AG04449 (cell line): Measurements from ENCODE around the gene HYCC2.
"Not testable (repeated sequence)": the region's sequence is repeated elsewhere in the genome, so short reads cannot be mapped to it uniquely, and the experiment has no call there.

Experiments
- CTCF ChIA-PET: fragments of 350-600 bp; formaldehyde crosslinking; extraction: SDS; loops from one replicate; lab custom pipeline; 2021; ENCODE audit warnings: antibody characterized with exemption; lab: Yijun Ruan, JAX
- POLR2A ChIA-PET: fragments of 400-600, 350-600 bp; formaldehyde crosslinking; extraction: SDS; loops from one replicate; lab custom pipeline; 2020; ENCODE audit warnings: antibody characterized with exemption, inconsistent platforms; lab: Yijun Ruan, JAX
- DNase-seq: peaks from one replicate; pipeline ENCODE4 v3.0.0-alpha.2; 2010; ENCODE audit warnings: low read depth, low spot score
- H3K4me3 ChIP-seq: 2 replicates; pipeline ENCODE4 v1.5.1; 2011; ENCODE audit warnings: low read depth, mild to moderate bottlenecking, control low read depth, low read length
- CTCF ChIP-seq: IDR thresholded peaks from one replicate; pipeline ENCODE4 v1.5.1; 2011; ENCODE audit warnings: mild to moderate bottlenecking, moderate library complexity, low read length, control low read depth, inconsistent platforms; ENCODE audit not compliant: insufficient read depth; ENCODE audit errors: missing control alignments

Gene HYCC2

GRCh38 chr2:201059961-201060755 is 11.3 kb downstream of the HYCC2 start:
- no peak overlapping the region for H3K4me3 ChIP-seq
- no peak for TF ChIP-seq CTCF
- ChIA-PET POLR2A (no interaction called here), CTCF (interaction anchor here (0.9 to 1.1 kb wide), 3 partner anchors 9 to 347 kb away, joined by 3 to 7 read pairs (median 3); no protein-coding TSS in a partner anchor)
- DNase-seq: no peak

GRCh38 chr2:201058914-201059313 is 12.6 kb downstream of the HYCC2 start:
- POLR2A ChIA-PET: no interaction called here
- H3K4me3 ChIP-seq: no peak overlapping the region
- CTCF ChIA-PET: interaction anchor here (0.8 to 1.0 kb wide), 3 partner anchors 9 to 18 kb away, joined by 3 to 5 read pairs (median 4); no protein-coding TSS in a partner anchor
- TF ChIP-seq CTCF: no peak
- no peak for DNase-seq

- POLR2A ChIA-PET: no interaction called here
- DNase-seq: no peak
- TF ChIP-seq CTCF: no peak
- H3K4me3 ChIP-seq: no peak overlapping the region
- CTCF ChIA-PET: interaction anchor here (0.8 to 3.0 kb wide), 3 partner anchors 9 to 151 kb away, joined by 3 to 22 read pairs (median 5); no protein-coding TSS in a partner anchor
These were observed 13.7 kb downstream of the HYCC2 start for GRCh38 chr2:201057715-201058248.

- POLR2A ChIA-PET: interaction anchor here (1.1 kb wide), 1 partner anchor 12 kb away, joined by 4 read pairs; no protein-coding TSS in a partner anchor
These were observed 14.4 kb downstream of the HYCC2 start for GRCh38 chr2:201057087-201057521.

GRCh38 chr2:201049455-201049854 is 22.0 kb downstream of the HYCC2 start:
- ChIA-PET POLR2A (no interaction called here), CTCF (interaction anchor here (1.0 to 2.4 kb wide), 5 partner anchors 8 to 142 kb away, joined by 3 to 5 read pairs (median 3); no protein-coding TSS in a partner anchor)
- no peak for TF ChIP-seq CTCF
- no peak for DNase-seq
- no peak overlapping the region for H3K4me3 ChIP-seq

More at GRCh38 chr2:201057087-201057521, 14.4 kb downstream of the HYCC2 start:
- no peak for TF ChIP-seq CTCF
- no peak for DNase-seq
- CTCF ChIA-PET: interaction anchor here (0.7 to 3.0 kb wide), 8 partner anchors 8 to 156 kb away, joined by 3 to 22 read pairs (median 3); no protein-coding TSS in a partner anchor
- H3K4me3 ChIP-seq: no peak overlapping the region

- ChIA-PET POLR2A (no interaction called here), CTCF (interaction anchor here (4.2 kb wide), 1 partner anchor 23 kb away, joined by 23 read pairs; no protein-coding TSS in a partner anchor)
- no peak for DNase-seq
- TF ChIP-seq CTCF: no peak
- no peak overlapping the region for H3K4me3 ChIP-seq
These were observed 24.6 kb downstream of the HYCC2 start for GRCh38 chr2:201046881-201047280.

GRCh38 chr2:201043050-201043449 is 28.4 kb downstream of the HYCC2 start:
- DNase-seq, H3K4me3 ChIP-seq, POLR2A ChIA-PET: not testable (repeated sequence)
- CTCF ChIA-PET: interaction anchor here (2.1 to 4.2 kb wide), 2 partner anchors 27 to 137 kb away, joined by 7 to 23 read pairs; no protein-coding TSS in a partner anchor

- DNase-seq, POLR2A ChIA-PET, CTCF ChIA-PET, H3K4me3 ChIP-seq: not testable (repeated sequence)
These were observed 29.0 kb downstream of the HYCC2 start for GRCh38 chr2:201042451-201042850.
